Esophagus muscularis mucosa (tissue), 4 donors: ENCODE data around the gene TUT7. TPM values are rescaled to one million over a fixed set of nuclear protein-coding genes. Genes with fewer than 3 reads are reported as not detected.

ENCODE experiments used
- DNase-seq: peaks from one replicate; pipeline ENCODE4 v3.0.0-alpha.2; 2017; ENCODE audit errors: extremely low spot score
- H3K27ac ChIP-seq, 4 donors: fragments of 200-600 bp; sonication (generic); replicated peaks in 1 of 4; 1 replicate in 3 of 4; 2 replicates in 1 of 4; pipeline ENCODE4 v1.5.1; 2016 to 2019; ENCODE audit warnings: mild to moderate bottlenecking in 1 of 4
- H3K27me3 ChIP-seq, 4 donors: fragments of 200-600 bp; sonication (generic); one replicate each; pipeline versions ENCODE4 v1.5.1 to v1.6.0; 2016 to 2019
- H3K36me3 ChIP-seq, 4 donors: fragments of 200-600 bp; sonication (generic); one replicate each; pipeline ENCODE4 v1.5.1; 2016 to 2019
- H3K4me1 ChIP-seq, 4 donors: fragments of 200-600 bp; sonication (generic); one replicate each; pipeline ENCODE4 v1.5.1; 2016 to 2019
- H3K4me3 ChIP-seq, 4 donors: fragments of 200-600 bp; sonication (generic); 1 replicate in 2 of 4; 2 replicates in 2 of 4; pipeline ENCODE4 v1.5.1; 2016 to 2019; ENCODE audit warnings: mild to moderate bottlenecking in 4 of 4, moderate library complexity in 1 of 4
- H3K9me3 ChIP-seq, 4 donors: fragments of 200-600 bp; sonication (generic); 1 replicate in 3 of 4; 2 replicates in 1 of 4; pipeline ENCODE4 v1.5.1; 2016 to 2019
- EP300 ChIP-seq: sonication (generic); formaldehyde crosslinking; IDR thresholded peaks from one replicate; pipeline ENCODE4 v1.6.1; 2017; ENCODE audit warnings: antibody characterized with exemption
- POLR2A ChIP-seq: fragments of 450-650 bp; IDR thresholded peaks from one replicate; pipeline ENCODE4 v1.6.1; 2017; ENCODE audit warnings: antibody characterized with exemption, moderate library complexity, mild to moderate bottlenecking, low read depth
- POLR2AphosphoS5 ChIP-seq, 2 donors: sonication (generic); formaldehyde crosslinking; IDR thresholded peaks; one replicate each; pipeline ENCODE4 v1.6.1; 2017; ENCODE audit warnings: antibody characterized with exemption in 2 of 2
- WGBS: methylation state at CpG from one replicate; pipeline ENCODE4 v1.1.5; 2018; 5-methylcytosine and 5-hydroxymethylcytosine counted together
- intact Hi-C: fragments of 100-400 bp; cut with DNase I; formaldehyde crosslinking; loops from one replicate; pipeline ENCODE4 v1.15.1; 2023
- total RNA-seq, 4 donors: library from RNA; depleted of rRNA; stranded (reverse); fragments of >200 nt; gene quantifications; one replicate each; pipeline versions ENCODE4 v1.1.0 to v1.2.1, GENCODE V29; 2016
- TF ChIP-seq, protein P1 (sequence below), 3 experiments: fragments of 200-600 bp in 2 of 3; fragments of 450-650 bp in 1 of 3; sonication (generic) in 2 of 3; IDR thresholded peaks; one replicate each; pipeline ENCODE4 v1.5.1; 2017 to 2019; ENCODE audit warnings: antibody characterized with exemption in 3 of 3, mild to moderate bottlenecking in 2 of 3, moderate library complexity in 1 of 3

The TUT7 gene
- total RNA-seq, 4 donors from 2014 or later = 24.5 to 33.0 (median 30.9) TPM

DNA sequence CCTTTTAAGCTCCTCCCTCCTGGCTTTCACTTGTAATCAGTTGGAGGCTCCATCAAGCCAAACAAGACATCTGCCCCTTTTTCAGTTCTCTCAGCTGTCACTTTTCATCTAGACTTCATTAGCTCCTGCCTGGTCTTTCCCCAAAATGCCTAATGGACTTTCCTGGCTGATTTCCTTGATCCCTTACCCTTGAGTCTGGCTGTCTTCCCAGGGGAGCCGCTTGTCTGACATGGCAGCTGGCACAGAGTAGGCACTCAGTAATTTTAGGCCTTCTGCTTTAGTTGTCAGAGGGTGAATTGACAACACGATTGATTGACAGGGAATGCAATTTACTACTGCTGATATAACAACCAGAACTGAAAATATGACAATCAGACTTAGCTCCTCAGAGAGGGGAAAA, 96.8 kb downstream of the TUT7 start:
- no peak overlapping the region for H3K27ac ChIP-seq
- intact Hi-C loops = no loop called here
- no peaks in the 10 kb centered on the region for H3K27me3 ChIP-seq
- peaks cover 0 to 26% (median 7%) of the 10 kb centered on the region in 4 donors for H3K36me3 ChIP-seq
- H3K4me1 ChIP-seq = no peaks in the 10 kb centered on the region
- H3K4me3 ChIP-seq = no peak overlapping the region
- TF ChIP-seq POLR2A = no peak
- TF ChIP-seq, protein P1, sequence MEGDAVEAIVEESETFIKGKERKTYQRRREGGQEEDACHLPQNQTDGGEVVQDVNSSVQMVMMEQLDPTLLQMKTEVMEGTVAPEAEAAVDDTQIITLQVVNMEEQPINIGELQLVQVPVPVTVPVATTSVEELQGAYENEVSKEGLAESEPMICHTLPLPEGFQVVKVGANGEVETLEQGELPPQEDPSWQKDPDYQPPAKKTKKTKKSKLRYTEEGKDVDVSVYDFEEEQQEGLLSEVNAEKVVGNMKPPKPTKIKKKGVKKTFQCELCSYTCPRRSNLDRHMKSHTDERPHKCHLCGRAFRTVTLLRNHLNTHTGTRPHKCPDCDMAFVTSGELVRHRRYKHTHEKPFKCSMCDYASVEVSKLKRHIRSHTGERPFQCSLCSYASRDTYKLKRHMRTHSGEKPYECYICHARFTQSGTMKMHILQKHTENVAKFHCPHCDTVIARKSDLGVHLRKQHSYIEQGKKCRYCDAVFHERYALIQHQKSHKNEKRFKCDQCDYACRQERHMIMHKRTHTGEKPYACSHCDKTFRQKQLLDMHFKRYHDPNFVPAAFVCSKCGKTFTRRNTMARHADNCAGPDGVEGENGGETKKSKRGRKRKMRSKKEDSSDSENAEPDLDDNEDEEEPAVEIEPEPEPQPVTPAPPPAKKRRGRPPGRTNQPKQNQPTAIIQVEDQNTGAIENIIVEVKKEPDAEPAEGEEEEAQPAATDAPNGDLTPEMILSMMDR (IDR thresholded peaks at IDR 0.05) = no peak
- no peak for TF ChIP-seq POLR2AphosphoS5 (IDR thresholded peaks at IDR 0.05)
- TF ChIP-seq EP300 = no peak
- DNase-seq = peak; percentile 78
- WGBS = 87% methylated on average over 2 of the region's 2 CpGs
- no peaks in the 10 kb centered on the region for H3K9me3 ChIP-seq

DNA sequence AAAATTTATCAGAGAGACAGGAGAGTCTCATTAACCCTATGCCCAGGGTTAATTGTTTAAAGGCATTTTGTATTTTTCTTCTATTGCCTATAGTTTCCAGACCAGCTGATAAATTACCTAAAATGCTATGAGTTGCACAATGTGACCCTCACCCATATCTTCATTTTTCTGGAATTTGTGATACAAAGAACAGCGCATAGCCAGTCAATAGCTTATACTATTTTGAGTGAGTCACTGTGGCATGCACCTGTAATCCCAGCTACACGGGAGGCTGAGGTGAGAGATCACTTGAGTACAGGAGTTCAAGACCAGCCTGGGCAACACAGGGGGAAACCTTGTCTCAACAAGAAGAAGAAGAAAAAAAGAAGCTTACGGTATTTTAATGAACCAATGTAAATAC, 97.6 kb downstream of the TUT7 start:
- no peak for DNase-seq
- H3K27ac ChIP-seq = no peak overlapping the region
- H3K4me3 ChIP-seq = no peak overlapping the region
- 87% methylated on average over 3 of the region's 3 CpGs for WGBS
- no peaks in the 10 kb centered on the region for H3K9me3 ChIP-seq
- intact Hi-C loops = no loop called here
- H3K27me3 ChIP-seq = no peaks in the 10 kb centered on the region
- H3K36me3 ChIP-seq = peaks cover 0 to 19% (median 4%) of the 10 kb centered on the region in 4 donors
- no peak for TF ChIP-seq POLR2A
- no peak for TF ChIP-seq POLR2AphosphoS5 (IDR thresholded peaks at IDR 0.05)
- TF ChIP-seq, protein P1 (IDR thresholded peaks at IDR 0.05) = no peak
- TF ChIP-seq EP300 = no peak
- H3K4me1 ChIP-seq = no peaks in the 10 kb centered on the region

DNA sequence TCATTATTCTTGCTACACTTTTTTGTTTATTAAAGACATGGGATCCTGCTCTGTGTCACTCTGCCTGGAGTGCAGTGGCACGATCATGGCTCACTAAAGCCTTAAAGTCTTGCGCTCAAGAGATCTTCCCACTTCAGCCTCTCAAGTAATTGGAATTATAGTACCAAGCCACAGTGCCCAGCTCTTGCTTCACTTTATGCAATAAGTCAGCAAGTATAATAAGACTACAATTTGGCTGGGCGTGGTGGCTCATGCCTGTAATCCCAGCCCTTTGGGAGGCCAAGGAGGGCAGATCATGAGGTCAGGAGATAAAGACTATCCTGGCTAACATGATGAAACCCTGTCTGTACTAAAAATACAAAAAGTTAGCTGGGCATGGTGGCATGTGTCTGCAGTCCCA, 100.6 kb downstream of the TUT7 start:
- no peaks in the 10 kb centered on the region for H3K4me1 ChIP-seq
- peak; percentile 12 for DNase-seq
- TF ChIP-seq POLR2A (no peak), EP300 (no peak), POLR2AphosphoS5 (IDR thresholded peaks at IDR 0.05) (no peak)
- TF ChIP-seq, protein P1 (IDR thresholded peaks at IDR 0.05) = no peak
- intact Hi-C loops = no loop called here
- 93% methylated on average over 3 of the region's 3 CpGs for WGBS
- no peaks in the 10 kb centered on the region for H3K9me3 ChIP-seq
- H3K27me3 ChIP-seq = no peaks in the 10 kb centered on the region
- H3K36me3 ChIP-seq = no peaks in the 10 kb centered on the region
- no peak overlapping the region for H3K27ac ChIP-seq
- no peak overlapping the region for H3K4me3 ChIP-seq

DNA sequence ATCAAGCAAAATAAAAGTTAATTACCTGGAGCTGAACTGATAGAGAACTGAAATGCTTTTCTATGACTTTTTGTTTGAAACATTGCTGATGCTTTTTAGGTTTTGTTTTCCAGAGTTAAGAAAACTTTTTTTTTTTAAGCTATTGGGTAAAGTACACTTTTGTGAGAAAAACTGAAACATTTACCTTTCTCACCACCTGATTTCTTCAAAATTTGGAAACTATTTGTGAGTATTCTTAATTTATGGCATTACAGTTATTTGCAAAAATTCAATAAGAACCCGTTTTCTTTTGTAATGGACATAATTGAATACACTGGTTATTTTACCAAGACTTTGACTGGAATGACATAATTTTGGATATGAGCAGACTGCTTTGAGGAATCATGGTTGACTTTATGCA, 101.3 kb downstream of the TUT7 start:
- Histone ChIP-seq H3K4me1 (no peaks in the 10 kb centered on the region), H3K27me3 (no peaks in the 10 kb centered on the region), H3K9me3 (no peaks in the 10 kb centered on the region), H3K27ac (no peak overlapping the region), H3K36me3 (no peaks in the 10 kb centered on the region), H3K4me3 (no peak overlapping the region)
- TF ChIP-seq, protein P1 (IDR thresholded peaks at IDR 0.05) = no peak
- TF ChIP-seq EP300 = no peak
- no peak for DNase-seq
- intact Hi-C loops = no loop called here
- WGBS = 97% methylated on average over 1 of the region's 1 CpG

DNA sequence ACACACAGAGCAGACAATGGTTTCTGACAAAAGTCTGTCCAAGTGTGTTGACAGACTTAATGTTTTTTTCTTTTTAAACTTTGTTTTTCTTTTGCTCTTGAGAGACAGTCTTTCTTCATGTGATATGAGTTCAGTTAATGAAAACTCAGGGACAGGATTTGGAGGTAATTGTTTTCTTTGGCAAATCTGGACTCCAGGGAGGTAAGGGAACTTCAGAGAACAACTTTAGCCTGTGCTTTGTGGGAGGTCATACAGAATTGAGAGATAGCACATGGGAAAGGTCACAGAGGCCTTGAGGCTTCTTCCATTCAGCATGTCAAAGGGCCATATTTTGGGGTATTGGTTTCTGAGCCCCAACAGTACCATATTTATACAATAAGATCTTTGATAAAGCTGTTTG, 104.1 kb downstream of the TUT7 start:
- DNase-seq = no peak
- Histone ChIP-seq H3K27ac (no peak overlapping the region), H3K4me3 (no peak overlapping the region), H3K36me3 (no peaks in the 10 kb centered on the region), H3K9me3 (no peaks in the 10 kb centered on the region), H3K27me3 (no peaks in the 10 kb centered on the region), H3K4me1 (no peaks in the 10 kb centered on the region)
- intact Hi-C loops = no loop called here
- no peak for TF ChIP-seq POLR2AphosphoS5 (IDR thresholded peaks at IDR 0.05)
